ENCODE data around the gene PCDHGA5. TPM values are rescaled to one million over a fixed set of nuclear protein-coding genes. Genes with fewer than 3 reads are reported as not detected.
A peak's percentile ranks its signal among the peaks of the same experiment; 100 is the strongest.
"Not testable (repeated sequence)": the region's sequence is repeated elsewhere in the genome, so short reads cannot be mapped to it uniquely, and the experiment has no call there.

PCDHGA5 gene
- polyA plus RNA-seq, 3 donors: not detected

GRCh38 chr5:141343953-141344463 lies 20.0 kb upstream of the PCDHGA5 start:
- peaks cover 4 to 48% of the 10 kb centered on the region in 2 donors for H3K27me3 ChIP-seq (ENCODE audit: control insufficient read depth in 2 of 2, insufficient read depth in 2 of 2, low read length in 2 of 2)
- no peak overlapping the region for H2AFZ ChIP-seq (ENCODE audit: insufficient read depth, low read depth, low read length, poor library complexity, severe bottlenecking)
- no peaks in the 10 kb centered on the region for H4K20me1 ChIP-seq (ENCODE audit: insufficient read depth, low read length)
- H3K4me2 ChIP-seq (replicated peaks; ENCODE audit: extremely low read depth, low read length, poor library complexity, severe bottlenecking): peak overlapping the region; percentile 22
- WGBS (ENCODE audit: insufficient coverage): 34% methylated on average over 26 of the region's 31 CpGs
- Mint-ChIP-seq H3K27ac (peak overlapping the region in 1 of 7 donors; percentile 28), H3K4me1 (peaks cover 2% of the 10 kb centered on the region), H3K36me3 (peaks cover 4 to 11% of the 10 kb centered on the region in 2 donors), H3K4me3 (peak overlapping the region; percentile 37 to 66), H3K9me3 (peaks cover 44 to 81% (median 74%) of the 10 kb centered on the region in 7 donors), H3K27me3 (ENCODE audit: low read depth in 3 of 3) (peaks cover 31 to 64% (median 53%) of the 10 kb centered on the region in 3 donors)
- intact Hi-C loops (cut with micrococcal nuclease): no loop called here
- DNase-seq: no peak
- no peaks in the 10 kb centered on the region for H3K4me1 ChIP-seq (ENCODE audit: control insufficient read depth in 1 of 2, insufficient read depth in 2 of 2, low read length in 2 of 2)
- H3K9ac ChIP-seq (ENCODE audit: insufficient read depth, low read length, poor library complexity, severe bottlenecking): no peak overlapping the region
- peak; percentile 10 for TF ChIP-seq CTCF (IDR thresholded peaks at IDR 0.05)
- no peaks in the 10 kb centered on the region for H3K79me2 ChIP-seq (ENCODE audit: insufficient read depth, low read length)
- no peak overlapping the region for H3K4me3 ChIP-seq (replicated peaks in 1 of 3; ENCODE audit: low read depth in 2 of 3, low read length in 3 of 3)
- H3K27ac ChIP-seq (ENCODE audit: low read depth in 1 of 2, low read length in 2 of 2): no peak overlapping the region
- no peaks in the 10 kb centered on the region for H3K36me3 ChIP-seq (replicated peaks in 1 of 2; ENCODE audit: control insufficient read depth in 1 of 2, insufficient read depth in 2 of 2, low read length in 2 of 2)
- H3K9me3 ChIP-seq (replicated peaks in 1 of 2; ENCODE audit: control insufficient read depth in 1 of 2, insufficient read depth in 1 of 2, low read length in 2 of 2): peaks cover 47 to 72% of the 10 kb centered on the region in 2 donors

GRCh38 chr5:141345327-141345726 lies 18.6 kb upstream of the PCDHGA5 start:
- intact Hi-C loops (cut with micrococcal nuclease): no loop called here
- Mint-ChIP-seq H3K4me1 (peaks cover 2% of the 10 kb centered on the region), H3K36me3 (peaks cover 5 to 11% of the 10 kb centered on the region in 2 donors), H3K9me3 (peaks cover 39 to 77% (median 71%) of the 10 kb centered on the region in 7 donors), H3K27me3 (ENCODE audit: low read depth in 3 of 3) (peaks cover 24 to 58% (median 49%) of the 10 kb centered on the region in 3 donors), H3K4me3 (peak overlapping the region in 1 of 2 donors; percentile 23), H3K27ac (no peak overlapping the region)
- Histone ChIP-seq H2AFZ (ENCODE audit: insufficient read depth, low read depth, low read length, poor library complexity, severe bottlenecking) (no peak overlapping the region), H3K4me3 (replicated peaks in 1 of 3; ENCODE audit: low read depth in 2 of 3, low read length in 3 of 3) (no peak overlapping the region), H3K9ac (ENCODE audit: insufficient read depth, low read length, poor library complexity, severe bottlenecking) (no peak overlapping the region), H3K4me1 (ENCODE audit: control insufficient read depth in 1 of 2, insufficient read depth in 2 of 2, low read length in 2 of 2) (no peaks in the 10 kb centered on the region), H3K79me2 (ENCODE audit: insufficient read depth, low read length) (no peaks in the 10 kb centered on the region), H3K9me3 (replicated peaks in 1 of 2; ENCODE audit: control insufficient read depth in 1 of 2, insufficient read depth in 1 of 2, low read length in 2 of 2) (peaks cover 42 to 67% of the 10 kb centered on the region in 2 donors), H3K36me3 (replicated peaks in 1 of 2; ENCODE audit: control insufficient read depth in 1 of 2, insufficient read depth in 2 of 2, low read length in 2 of 2) (no peaks in the 10 kb centered on the region), H3K27me3 (ENCODE audit: control insufficient read depth in 2 of 2, insufficient read depth in 2 of 2, low read length in 2 of 2) (peaks cover 5 to 42% of the 10 kb centered on the region in 2 donors), H3K27ac (ENCODE audit: low read depth in 1 of 2, low read length in 2 of 2) (no peak overlapping the region), H4K20me1 (ENCODE audit: insufficient read depth, low read length) (no peaks in the 10 kb centered on the region), H3K4me2 (replicated peaks; ENCODE audit: extremely low read depth, low read length, poor library complexity, severe bottlenecking) (no peak overlapping the region)
- 38% methylated on average over 20 of the region's 20 CpGs for WGBS (ENCODE audit: insufficient coverage)
- DNase-seq: no peak
- no peak for TF ChIP-seq CTCF (IDR thresholded peaks at IDR 0.05)

DNA sequence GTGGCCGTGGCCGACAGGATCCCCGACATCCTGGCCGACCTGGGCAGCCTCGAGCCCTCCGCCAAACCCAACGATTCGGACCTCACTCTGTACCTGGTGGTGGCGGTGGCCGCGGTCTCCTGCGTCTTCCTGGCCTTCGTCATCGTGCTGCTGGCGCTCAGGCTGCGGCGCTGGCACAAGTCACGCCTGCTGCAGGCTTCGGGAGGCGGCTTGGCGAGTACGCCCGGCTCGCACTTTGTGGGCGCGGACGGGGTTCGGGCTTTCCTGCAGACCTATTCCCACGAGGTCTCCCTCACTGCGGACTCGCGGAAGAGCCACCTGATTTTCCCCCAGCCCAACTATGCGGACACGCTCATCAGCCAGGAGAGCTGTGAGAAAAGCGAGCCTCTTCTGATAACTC lies 17.9 kb upstream of the PCDHGA5 start:
- H3K9ac ChIP-seq (ENCODE audit: insufficient read depth, low read length, poor library complexity, severe bottlenecking); H3K4me3 Mint-ChIP-seq; H3K36me3 ChIP-seq (replicated peaks in 1 of 2; ENCODE audit: control insufficient read depth in 1 of 2, insufficient read depth in 2 of 2, low read length in 2 of 2); DNase-seq; H3K4me1 Mint-ChIP-seq; H3K36me3 Mint-ChIP-seq; H3K27ac ChIP-seq (ENCODE audit: low read depth in 1 of 2, low read length in 2 of 2); H3K79me2 ChIP-seq (ENCODE audit: insufficient read depth, low read length); H2AFZ ChIP-seq (ENCODE audit: insufficient read depth, low read depth, low read length, poor library complexity, severe bottlenecking); H3K4me2 ChIP-seq (replicated peaks; ENCODE audit: extremely low read depth, low read length, poor library complexity, severe bottlenecking); H3K27ac Mint-ChIP-seq; intact Hi-C loops (cut with micrococcal nuclease); H3K4me1 ChIP-seq (ENCODE audit: control insufficient read depth in 1 of 2, insufficient read depth in 2 of 2, low read length in 2 of 2); H4K20me1 ChIP-seq (ENCODE audit: insufficient read depth, low read length); H3K4me3 ChIP-seq (replicated peaks in 1 of 3; ENCODE audit: low read depth in 2 of 3, low read length in 3 of 3): not testable (repeated sequence)
- 43% methylated on average over 11 of the region's 35 CpGs for WGBS (ENCODE audit: insufficient coverage)
- Mint-ChIP-seq H3K9me3 (peaks cover 37 to 76% (median 71%) of the 10 kb centered on the region in 7 donors), H3K27me3 (ENCODE audit: low read depth in 3 of 3) (peaks cover 22 to 58% (median 51%) of the 10 kb centered on the region in 3 donors)
- H3K9me3 ChIP-seq (replicated peaks in 1 of 2; ENCODE audit: control insufficient read depth in 1 of 2, insufficient read depth in 1 of 2, low read length in 2 of 2): peaks cover 41 to 70% of the 10 kb centered on the region in 2 donors
- H3K27me3 ChIP-seq (ENCODE audit: control insufficient read depth in 2 of 2, insufficient read depth in 2 of 2, low read length in 2 of 2): peaks cover 12 to 47% of the 10 kb centered on the region in 2 donors
